Skeletal muscle satellite cell (primary cell): ENCODE data around the gene EPB42.

Experiments
- H3K27me3 ChIP-seq: 2 replicates; pipeline ENCODE4 v1.7.0; 2013; ENCODE audit warnings: low read length; ENCODE audit not compliant: control insufficient read depth, insufficient read depth
- H3K36me3 ChIP-seq: 2 replicates; pipeline ENCODE4 v1.7.0; 2013; ENCODE audit warnings: mild to moderate bottlenecking, control low read depth, low read length; ENCODE audit not compliant: insufficient read depth
- H3K4me1 ChIP-seq: 2 replicates; pipeline ENCODE4 v1.7.0; 2013; ENCODE audit warnings: low read length; ENCODE audit not compliant: control insufficient read depth, insufficient read depth
- H3K4me2 ChIP-seq: 2 replicates; pipeline ENCODE4 v1.7.0; 2013; ENCODE audit warnings: mild to moderate bottlenecking, low read length
- H3K4me3 ChIP-seq: 2 replicates; pipeline ENCODE4 v1.7.0; 2013; ENCODE audit warnings: low read length
- H3K9ac ChIP-seq: 2 replicates; pipeline ENCODE4 v1.7.0; 2013; ENCODE audit warnings: mild to moderate bottlenecking, low read depth, low read length, moderate library complexity
- H3K9me3 ChIP-seq: replicated peaks from 2 replicates; pipeline ENCODE4 v1.7.0; 2013; ENCODE audit warnings: mild to moderate bottlenecking, control low read depth, low read length

The EPB42 gene

GRCh38 chr15:43253431-43254403 lies 32.9 kb upstream of the EPB42 start:
- no peaks in the 10 kb centered on the region for H3K36me3 ChIP-seq
- no peak overlapping the region for H3K4me3 ChIP-seq
- H3K27me3 ChIP-seq: peaks cover 42% of the 10 kb centered on the region
- no peaks in the 10 kb centered on the region for H3K4me1 ChIP-seq
- H3K9ac ChIP-seq: no peak overlapping the region
- no peak overlapping the region for H3K4me2 ChIP-seq
- H3K9me3 ChIP-seq: no peaks in the 10 kb centered on the region

GRCh38 chr15:43251871-43252250 lies 31.0 kb upstream of the EPB42 start:
- peaks cover 36% of the 10 kb centered on the region for H3K27me3 ChIP-seq
- no peak overlapping the region for H3K4me3 ChIP-seq
- H3K36me3 ChIP-seq: no peaks in the 10 kb centered on the region
- H3K9ac ChIP-seq: no peak overlapping the region
- no peaks in the 10 kb centered on the region for H3K4me1 ChIP-seq
- no peak overlapping the region for H3K4me2 ChIP-seq
- no peaks in the 10 kb centered on the region for H3K9me3 ChIP-seq

- Histone ChIP-seq H3K27me3 (peaks cover 37% of the 10 kb centered on the region), H3K9me3 (no peaks in the 10 kb centered on the region), H3K4me1 (no peaks in the 10 kb centered on the region), H3K36me3 (no peaks in the 10 kb centered on the region), H3K4me2 (no peak overlapping the region), H3K9ac (no peak overlapping the region), H3K4me3 (no peak overlapping the region)
Observed at GRCh38 chr15:43251185-43251870, 30.5 kb upstream of the EPB42 start.

- Histone ChIP-seq H3K27me3 (peaks cover 38% of the 10 kb centered on the region), H3K36me3 (no peaks in the 10 kb centered on the region), H3K4me2 (no peak overlapping the region), H3K4me3 (no peak overlapping the region), H3K4me1 (no peaks in the 10 kb centered on the region), H3K9ac (no peak overlapping the region), H3K9me3 (no peaks in the 10 kb centered on the region)
Observed at GRCh38 chr15:43250785-43251184, 30.0 kb upstream of the EPB42 start.

GRCh38 chr15:43249699-43250203 lies 28.9 kb upstream of the EPB42 start:
- H3K4me1 ChIP-seq: no peaks in the 10 kb centered on the region
- no peaks in the 10 kb centered on the region for H3K9me3 ChIP-seq
- no peak overlapping the region for H3K9ac ChIP-seq
- peaks cover 39% of the 10 kb centered on the region for H3K27me3 ChIP-seq
- no peak overlapping the region for H3K4me2 ChIP-seq
- no peak overlapping the region for H3K4me3 ChIP-seq
- H3K36me3 ChIP-seq: no peaks in the 10 kb centered on the region

- Histone ChIP-seq H3K27me3 (peaks cover 39% of the 10 kb centered on the region), H3K9ac (no peak overlapping the region), H3K9me3 (no peaks in the 10 kb centered on the region), H3K4me1 (no peaks in the 10 kb centered on the region), H3K4me3 (no peak overlapping the region), H3K36me3 (no peaks in the 10 kb centered on the region), H3K4me2 (no peak overlapping the region)
Observed at GRCh38 chr15:43249236-43249635, 28.4 kb upstream of the EPB42 start.

- Histone ChIP-seq H3K27me3 (peaks cover 50% of the 10 kb centered on the region), H3K4me2 (no peak overlapping the region), H3K9ac (no peak overlapping the region), H3K4me1 (no peaks in the 10 kb centered on the region), H3K9me3 (no peaks in the 10 kb centered on the region), H3K4me3 (no peak overlapping the region), H3K36me3 (no peaks in the 10 kb centered on the region)
Observed at GRCh38 chr15:43246261-43246774, 25.5 kb upstream of the EPB42 start.

GRCh38 chr15:43244092-43244491 lies 23.3 kb upstream of the EPB42 start:
- Histone ChIP-seq H3K9ac (no peak overlapping the region), H3K4me1 (no peaks in the 10 kb centered on the region), H3K27me3 (peaks cover 66% of the 10 kb centered on the region), H3K4me3 (no peak overlapping the region), H3K36me3 (no peaks in the 10 kb centered on the region), H3K4me2 (no peak overlapping the region), H3K9me3 (no peaks in the 10 kb centered on the region)

- no peak overlapping the region for H3K4me2 ChIP-seq
- no peaks in the 10 kb centered on the region for H3K4me1 ChIP-seq
- no peak overlapping the region for H3K9ac ChIP-seq
- no peak overlapping the region for H3K4me3 ChIP-seq
- peaks cover 75% of the 10 kb centered on the region for H3K27me3 ChIP-seq
- H3K9me3 ChIP-seq: no peaks in the 10 kb centered on the region
- H3K36me3 ChIP-seq: no peaks in the 10 kb centered on the region
Observed at GRCh38 chr15:43243020-43243645, 22.3 kb upstream of the EPB42 start.

- peaks cover 80% of the 10 kb centered on the region for H3K27me3 ChIP-seq
- no peak overlapping the region for H3K9ac ChIP-seq
- H3K4me2 ChIP-seq: no peak overlapping the region
- no peaks in the 10 kb centered on the region for H3K9me3 ChIP-seq
- no peaks in the 10 kb centered on the region for H3K4me1 ChIP-seq
- no peaks in the 10 kb centered on the region for H3K36me3 ChIP-seq
- no peak overlapping the region for H3K4me3 ChIP-seq
Observed at GRCh38 chr15:43242616-43243015, 21.8 kb upstream of the EPB42 start.

GRCh38 chr15:43241100-43241499 lies 20.3 kb upstream of the EPB42 start:
- H3K4me2 ChIP-seq: no peak overlapping the region
- peaks cover 80% of the 10 kb centered on the region for H3K27me3 ChIP-seq
- H3K4me1 ChIP-seq: no peaks in the 10 kb centered on the region
- H3K9me3 ChIP-seq: no peaks in the 10 kb centered on the region
- no peaks in the 10 kb centered on the region for H3K36me3 ChIP-seq
- H3K4me3 ChIP-seq: no peak overlapping the region
- no peak overlapping the region for H3K9ac ChIP-seq
